Glutamatergic neuron (in vitro differentiated cells): Measurements from ENCODE around the gene PDE7B. TPM values are rescaled to one million over a fixed set of nuclear protein-coding genes. Genes with fewer than 3 reads are reported as not detected.

Source experiments
- DNase-seq: peaks from one replicate; pipeline ENCODE4 v3.0.0; 2022
- H3K27ac Mint-ChIP-seq: one replicate; pipeline ENCODE4 v1.8.0; 2020; ENCODE audit warnings: mild to moderate bottlenecking, mixed read lengths, inconsistent platforms; ENCODE audit not compliant: unreplicated experiment
- H3K27me3 Mint-ChIP-seq: one replicate; pipeline ENCODE4 v1.8.0; 2020; ENCODE audit warnings: mild to moderate bottlenecking, moderate library complexity, mixed read lengths, inconsistent platforms; ENCODE audit not compliant: unreplicated experiment
- H3K36me3 Mint-ChIP-seq: one replicate; pipeline ENCODE4 v1.8.0; 2020; ENCODE audit warnings: mild to moderate bottlenecking, mixed read lengths, inconsistent platforms; ENCODE audit not compliant: unreplicated experiment
- H3K4me1 Mint-ChIP-seq: one replicate; pipeline ENCODE4 v1.8.0; 2020; ENCODE audit warnings: mild to moderate bottlenecking, low read depth, mixed read lengths, inconsistent platforms; ENCODE audit not compliant: unreplicated experiment
- H3K4me3 Mint-ChIP-seq: one replicate; pipeline ENCODE4 v1.8.0; 2020; ENCODE audit warnings: mild to moderate bottlenecking, mixed read lengths, inconsistent platforms; ENCODE audit not compliant: unreplicated experiment
- H3K9me3 Mint-ChIP-seq: one replicate; pipeline ENCODE4 v1.8.0; 2020; ENCODE audit warnings: mild to moderate bottlenecking, moderate library complexity, mixed read lengths, inconsistent platforms; ENCODE audit not compliant: unreplicated experiment
- total RNA-seq: library from RNA; stranded (reverse); fragmentation: NEBNext Ultra II Directional; extraction: Animal tissue kit (Norgen Biotek cat#: 25700); gene quantifications from one replicate; pipeline ENCODE4 v1.2.1, GENCODE V29; 2021; ENCODE audit not compliant: unreplicated experiment
- TF ChIP-seq, protein P1 (sequence below): fragments of 200-600 bp; sonication (generic); IDR thresholded peaks from one replicate; pipeline ENCODE4 v1.5.0; 2021; ENCODE audit not compliant: partially characterized antibody, unreplicated experiment

Gene PDE7B
- total RNA-seq, 1 donor from 2014 or later: not detected

DNA sequence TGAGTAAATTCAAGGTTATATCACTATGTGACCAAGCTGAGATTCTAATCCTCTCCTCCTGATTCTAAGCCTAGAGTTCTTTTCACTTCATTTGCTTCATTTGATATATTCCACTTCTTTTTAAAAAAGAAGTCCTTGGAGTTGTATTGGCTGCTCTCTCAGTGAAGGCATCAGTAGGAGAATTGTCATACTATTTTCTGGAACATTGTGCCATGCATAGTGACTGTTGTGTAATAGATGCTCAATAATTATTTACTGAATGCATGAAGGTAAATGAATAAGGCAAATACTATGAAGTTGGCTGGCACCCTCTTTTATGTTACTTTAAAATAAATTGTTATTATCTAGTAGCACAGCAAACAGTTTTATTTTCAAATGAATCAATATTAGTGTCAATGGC is 209.3 kb downstream of the PDE7B start:
- H3K9me3 Mint-ChIP-seq: no peaks in the 10 kb centered on the region

DNA sequence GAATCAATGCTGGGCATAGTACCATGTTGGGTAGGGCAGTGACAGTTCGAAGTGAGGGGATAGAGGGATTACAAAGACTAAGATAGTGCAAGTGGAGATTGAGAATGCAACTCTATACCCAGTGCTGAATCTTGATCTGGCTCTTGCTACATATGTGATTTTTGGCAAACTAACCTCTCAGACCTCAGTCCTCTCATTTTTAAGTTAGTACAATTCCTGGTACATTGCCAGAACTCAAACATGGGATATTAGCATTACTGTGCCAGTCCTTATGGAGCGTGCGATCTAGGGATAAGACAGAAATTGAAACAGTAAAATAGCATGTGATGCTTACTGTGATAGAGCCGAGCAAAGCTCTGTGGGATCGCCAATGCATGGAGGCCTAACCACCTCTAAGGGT is 210.2 kb downstream of the PDE7B start:
- H3K36me3 Mint-ChIP-seq: no peaks in the 10 kb centered on the region
- H3K9me3 Mint-ChIP-seq: no peaks in the 10 kb centered on the region
- H3K4me1 Mint-ChIP-seq: no peaks in the 10 kb centered on the region
- no peak overlapping the region for H3K27ac Mint-ChIP-seq
- DNase-seq: no peak
- H3K27me3 Mint-ChIP-seq: no peaks in the 10 kb centered on the region
- TF ChIP-seq, protein P1, sequence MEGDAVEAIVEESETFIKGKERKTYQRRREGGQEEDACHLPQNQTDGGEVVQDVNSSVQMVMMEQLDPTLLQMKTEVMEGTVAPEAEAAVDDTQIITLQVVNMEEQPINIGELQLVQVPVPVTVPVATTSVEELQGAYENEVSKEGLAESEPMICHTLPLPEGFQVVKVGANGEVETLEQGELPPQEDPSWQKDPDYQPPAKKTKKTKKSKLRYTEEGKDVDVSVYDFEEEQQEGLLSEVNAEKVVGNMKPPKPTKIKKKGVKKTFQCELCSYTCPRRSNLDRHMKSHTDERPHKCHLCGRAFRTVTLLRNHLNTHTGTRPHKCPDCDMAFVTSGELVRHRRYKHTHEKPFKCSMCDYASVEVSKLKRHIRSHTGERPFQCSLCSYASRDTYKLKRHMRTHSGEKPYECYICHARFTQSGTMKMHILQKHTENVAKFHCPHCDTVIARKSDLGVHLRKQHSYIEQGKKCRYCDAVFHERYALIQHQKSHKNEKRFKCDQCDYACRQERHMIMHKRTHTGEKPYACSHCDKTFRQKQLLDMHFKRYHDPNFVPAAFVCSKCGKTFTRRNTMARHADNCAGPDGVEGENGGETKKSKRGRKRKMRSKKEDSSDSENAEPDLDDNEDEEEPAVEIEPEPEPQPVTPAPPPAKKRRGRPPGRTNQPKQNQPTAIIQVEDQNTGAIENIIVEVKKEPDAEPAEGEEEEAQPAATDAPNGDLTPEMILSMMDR: no peak
- H3K4me3 Mint-ChIP-seq: no peak overlapping the region

More for the DNA sequence above, 209.3 kb downstream of the PDE7B start:
- TF ChIP-seq, protein P1: no peak
- H3K27me3 Mint-ChIP-seq: no peaks in the 10 kb centered on the region
- H3K36me3 Mint-ChIP-seq: no peaks in the 10 kb centered on the region
- H3K4me3 Mint-ChIP-seq: no peak overlapping the region
- H3K27ac Mint-ChIP-seq: no peak overlapping the region
- DNase-seq: no peak
- no peaks in the 10 kb centered on the region for H3K4me1 Mint-ChIP-seq

DNA sequence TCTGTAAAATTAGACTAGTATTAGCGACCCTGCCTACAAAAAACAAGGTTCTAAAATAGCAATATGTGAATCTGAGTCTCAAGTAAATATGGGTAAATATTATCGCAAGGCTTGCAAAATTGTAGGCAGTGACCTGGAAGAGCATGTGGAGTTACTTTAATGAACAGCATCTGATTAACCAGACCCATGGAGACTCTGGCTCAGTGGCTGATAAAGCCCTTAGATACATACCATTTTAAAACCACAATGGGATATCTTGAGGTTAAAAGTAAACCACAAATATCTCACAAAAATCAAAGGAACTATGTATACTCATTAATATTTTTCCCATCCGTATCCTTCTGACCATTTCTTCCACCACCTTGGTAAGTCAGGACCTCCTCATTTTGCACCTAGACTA is 211.6 kb downstream of the PDE7B start:
- TF ChIP-seq, protein P1: no peak
- DNase-seq: no peak
- Mint-ChIP-seq H3K27me3 (no peaks in the 10 kb centered on the region), H3K36me3 (no peaks in the 10 kb centered on the region), H3K27ac (no peak overlapping the region), H3K4me1 (no peaks in the 10 kb centered on the region), H3K9me3 (peaks cover 2% of the 10 kb centered on the region), H3K4me3 (no peak overlapping the region)

DNA sequence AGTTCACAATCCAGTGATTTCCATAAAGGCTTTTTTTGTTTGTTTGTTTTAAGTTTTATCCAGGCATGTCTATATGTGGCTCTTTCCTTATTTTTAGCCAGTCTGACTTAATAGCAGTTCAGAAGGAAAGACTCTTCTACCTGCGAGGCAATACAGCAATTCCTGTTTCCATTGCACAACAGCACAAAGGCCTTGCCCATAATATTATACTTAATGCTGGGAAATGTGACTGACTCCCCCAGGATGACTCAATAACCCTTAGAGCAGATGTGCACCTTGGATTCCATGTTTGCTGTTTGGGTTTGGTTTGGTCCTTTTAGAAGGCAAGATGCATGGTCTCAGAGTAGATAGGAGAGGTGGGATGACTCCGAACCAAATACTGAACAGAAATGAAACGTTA is 214.5 kb downstream of the PDE7B start:
- TF ChIP-seq, protein P1: no peak
- Mint-ChIP-seq H3K4me1 (no peaks in the 10 kb centered on the region), H3K4me3 (no peak overlapping the region), H3K9me3 (peaks cover 5% of the 10 kb centered on the region), H3K36me3 (no peaks in the 10 kb centered on the region), H3K27ac (no peak overlapping the region), H3K27me3 (peaks cover 1% of the 10 kb centered on the region)
- DNase-seq: no peak

DNA sequence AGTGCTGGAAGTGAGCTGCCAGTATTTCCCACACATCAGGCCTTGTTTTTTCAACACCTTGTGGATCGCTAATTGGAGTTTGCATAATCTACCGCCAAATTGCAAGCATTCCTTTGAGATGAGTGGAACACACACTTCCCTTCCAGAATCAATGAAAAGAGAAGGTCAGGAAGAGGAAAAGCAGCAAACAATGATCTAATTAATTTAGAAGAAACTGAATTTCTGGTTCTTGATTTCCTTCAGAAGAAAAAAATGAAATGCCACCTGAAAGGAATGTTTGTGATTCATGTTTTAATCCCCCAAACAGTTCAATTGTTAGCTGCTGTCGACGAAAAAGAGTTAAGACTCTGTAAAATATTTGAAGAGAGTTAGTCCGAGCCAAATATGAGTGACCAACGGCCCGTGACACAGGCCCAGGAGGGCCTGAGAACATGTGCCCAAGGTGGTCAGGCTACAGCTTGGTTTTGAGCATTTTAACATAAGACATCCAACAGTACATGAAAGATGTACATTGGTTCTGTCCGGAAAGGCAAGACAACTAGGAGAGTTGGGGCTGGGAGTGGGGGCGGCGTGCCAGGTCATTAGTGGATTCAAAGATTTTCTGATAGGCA is 216.3 kb downstream of the PDE7B start:
- TF ChIP-seq, protein P1: no peak
- Mint-ChIP-seq H3K4me3 (no peak overlapping the region), H3K27ac (no peak overlapping the region), H3K9me3 (peaks cover 5% of the 10 kb centered on the region), H3K36me3 (no peaks in the 10 kb centered on the region), H3K4me1 (no peaks in the 10 kb centered on the region), H3K27me3 (peaks cover 1% of the 10 kb centered on the region)
- DNase-seq: no peak
